HL-60 (cell line): ENCODE measurements around the gene PLA2G6.

Source experiments
- DNase-seq, 2 experiments: peaks; one replicate each; pipeline ENCODE4 v3.0.0-alpha.2; 2010 to 2020; ENCODE audit warnings: low read depth in 1 of 2, low spot score in 1 of 2
- H3K27ac ChIP-seq: fragments of 250-450 bp; sonication (Bioruptor Pico); replicated peaks from 2 replicates; pipeline ENCODE4 v1.5.1; 2020; ENCODE audit warnings: mild to moderate bottlenecking, moderate library complexity
- H3K27me3 ChIP-seq: fragments of 250-450 bp; sonication (Bioruptor Pico); 2 replicates; pipeline ENCODE4 v1.5.1; 2021; ENCODE audit warnings: mild to moderate bottlenecking, moderate library complexity; ENCODE audit not compliant: insufficient read depth, poor library complexity, severe bottlenecking
- H3K4me3 ChIP-seq: replicated peaks from 2 replicates; pipeline ENCODE4 v1.5.1; 2011; ENCODE audit warnings: mild to moderate bottlenecking, control low read depth, low read length; ENCODE audit not compliant: insufficient read depth
- GABPA ChIP-seq: IDR thresholded peaks from 2 replicates; pipeline ENCODE4 v1.6.1; 2012; ENCODE audit warnings: low read depth
- POLR2AphosphoS5 ChIP-seq: IDR thresholded peaks from 2 replicates; pipeline ENCODE4 v1.6.1; 2012; ENCODE audit warnings: low read depth
- SPI1 ChIP-seq: IDR thresholded peaks from 2 replicates; pipeline ENCODE4 v1.6.1; 2012; ENCODE audit warnings: low read depth, mild to moderate bottlenecking, borderline replicate concordance
- TF ChIP-seq, protein P1 (sequence below): IDR thresholded peaks from 2 replicates; pipeline ENCODE4 v1.6.1; 2012; ENCODE audit warnings: low read depth; ENCODE audit not compliant: insufficient replicate concordance
- TF ChIP-seq, protein P2 (sequence below): IDR thresholded peaks from one replicate; pipeline ENCODE4 v1.5.1; 2011; ENCODE audit warnings: low read length, control low read depth, inconsistent platforms; ENCODE audit not compliant: insufficient read depth

PLA2G6 gene

DNA sequence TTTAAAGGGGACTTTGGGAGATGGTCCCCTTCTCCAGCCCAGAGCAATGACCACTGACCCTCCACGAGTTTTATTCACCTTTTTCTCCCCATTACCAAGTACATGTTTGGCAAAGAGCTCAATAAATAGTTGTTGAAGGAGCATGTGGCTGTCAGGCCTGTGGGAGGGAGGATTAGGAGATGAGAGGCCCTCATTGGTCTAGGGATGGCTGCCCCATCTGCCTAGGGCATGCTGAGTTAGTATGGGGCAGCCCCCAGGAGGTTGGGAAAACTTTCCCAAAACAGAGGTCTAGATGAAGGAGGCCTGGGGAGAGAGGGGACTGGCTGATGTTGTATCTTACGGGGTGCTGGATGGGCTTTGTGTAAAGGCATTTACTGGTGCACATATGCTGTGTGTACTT is 30.8 kb upstream of the PLA2G6 start:
- no peak for DNase-seq
- Histone ChIP-seq H3K4me3 (no peak overlapping the region), H3K27ac (no peak overlapping the region), H3K27me3 (no peaks in the 10 kb centered on the region)
- TF ChIP-seq SPI1: no peak
- TF ChIP-seq GABPA: no peak
- TF ChIP-seq, protein P1, sequence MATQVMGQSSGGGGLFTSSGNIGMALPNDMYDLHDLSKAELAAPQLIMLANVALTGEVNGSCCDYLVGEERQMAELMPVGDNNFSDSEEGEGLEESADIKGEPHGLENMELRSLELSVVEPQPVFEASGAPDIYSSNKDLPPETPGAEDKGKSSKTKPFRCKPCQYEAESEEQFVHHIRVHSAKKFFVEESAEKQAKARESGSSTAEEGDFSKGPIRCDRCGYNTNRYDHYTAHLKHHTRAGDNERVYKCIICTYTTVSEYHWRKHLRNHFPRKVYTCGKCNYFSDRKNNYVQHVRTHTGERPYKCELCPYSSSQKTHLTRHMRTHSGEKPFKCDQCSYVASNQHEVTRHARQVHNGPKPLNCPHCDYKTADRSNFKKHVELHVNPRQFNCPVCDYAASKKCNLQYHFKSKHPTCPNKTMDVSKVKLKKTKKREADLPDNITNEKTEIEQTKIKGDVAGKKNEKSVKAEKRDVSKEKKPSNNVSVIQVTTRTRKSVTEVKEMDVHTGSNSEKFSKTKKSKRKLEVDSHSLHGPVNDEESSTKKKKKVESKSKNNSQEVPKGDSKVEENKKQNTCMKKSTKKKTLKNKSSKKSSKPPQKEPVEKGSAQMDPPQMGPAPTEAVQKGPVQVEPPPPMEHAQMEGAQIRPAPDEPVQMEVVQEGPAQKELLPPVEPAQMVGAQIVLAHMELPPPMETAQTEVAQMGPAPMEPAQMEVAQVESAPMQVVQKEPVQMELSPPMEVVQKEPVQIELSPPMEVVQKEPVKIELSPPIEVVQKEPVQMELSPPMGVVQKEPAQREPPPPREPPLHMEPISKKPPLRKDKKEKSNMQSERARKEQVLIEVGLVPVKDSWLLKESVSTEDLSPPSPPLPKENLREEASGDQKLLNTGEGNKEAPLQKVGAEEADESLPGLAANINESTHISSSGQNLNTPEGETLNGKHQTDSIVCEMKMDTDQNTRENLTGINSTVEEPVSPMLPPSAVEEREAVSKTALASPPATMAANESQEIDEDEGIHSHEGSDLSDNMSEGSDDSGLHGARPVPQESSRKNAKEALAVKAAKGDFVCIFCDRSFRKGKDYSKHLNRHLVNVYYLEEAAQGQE: no peak
- TF ChIP-seq POLR2AphosphoS5: no peak
- TF ChIP-seq, protein P2, sequence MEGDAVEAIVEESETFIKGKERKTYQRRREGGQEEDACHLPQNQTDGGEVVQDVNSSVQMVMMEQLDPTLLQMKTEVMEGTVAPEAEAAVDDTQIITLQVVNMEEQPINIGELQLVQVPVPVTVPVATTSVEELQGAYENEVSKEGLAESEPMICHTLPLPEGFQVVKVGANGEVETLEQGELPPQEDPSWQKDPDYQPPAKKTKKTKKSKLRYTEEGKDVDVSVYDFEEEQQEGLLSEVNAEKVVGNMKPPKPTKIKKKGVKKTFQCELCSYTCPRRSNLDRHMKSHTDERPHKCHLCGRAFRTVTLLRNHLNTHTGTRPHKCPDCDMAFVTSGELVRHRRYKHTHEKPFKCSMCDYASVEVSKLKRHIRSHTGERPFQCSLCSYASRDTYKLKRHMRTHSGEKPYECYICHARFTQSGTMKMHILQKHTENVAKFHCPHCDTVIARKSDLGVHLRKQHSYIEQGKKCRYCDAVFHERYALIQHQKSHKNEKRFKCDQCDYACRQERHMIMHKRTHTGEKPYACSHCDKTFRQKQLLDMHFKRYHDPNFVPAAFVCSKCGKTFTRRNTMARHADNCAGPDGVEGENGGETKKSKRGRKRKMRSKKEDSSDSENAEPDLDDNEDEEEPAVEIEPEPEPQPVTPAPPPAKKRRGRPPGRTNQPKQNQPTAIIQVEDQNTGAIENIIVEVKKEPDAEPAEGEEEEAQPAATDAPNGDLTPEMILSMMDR: no peak

- no peak for DNase-seq
- no peak overlapping the region for H3K4me3 ChIP-seq
- H3K27me3 ChIP-seq: no peaks in the 10 kb centered on the region
- no peak overlapping the region for H3K27ac ChIP-seq
- TF ChIP-seq, protein P2: no peak
- TF ChIP-seq SPI1 (no peak), GABPA (no peak)
Measured at GRCh38 chr22:38211556-38211955, 29.9 kb upstream of the PLA2G6 start.

- Histone ChIP-seq H3K4me3 (no peak overlapping the region), H3K27me3 (no peaks in the 10 kb centered on the region), H3K27ac (no peak overlapping the region)
- no peak for TF ChIP-seq POLR2AphosphoS5
- TF ChIP-seq, protein P2: no peak
- no peak for TF ChIP-seq SPI1
- TF ChIP-seq, protein P1: no peak
- TF ChIP-seq GABPA: no peak
- no peak for DNase-seq
Measured at GRCh38 chr22:38208551-38208968, 26.9 kb upstream of the PLA2G6 start.

DNA sequence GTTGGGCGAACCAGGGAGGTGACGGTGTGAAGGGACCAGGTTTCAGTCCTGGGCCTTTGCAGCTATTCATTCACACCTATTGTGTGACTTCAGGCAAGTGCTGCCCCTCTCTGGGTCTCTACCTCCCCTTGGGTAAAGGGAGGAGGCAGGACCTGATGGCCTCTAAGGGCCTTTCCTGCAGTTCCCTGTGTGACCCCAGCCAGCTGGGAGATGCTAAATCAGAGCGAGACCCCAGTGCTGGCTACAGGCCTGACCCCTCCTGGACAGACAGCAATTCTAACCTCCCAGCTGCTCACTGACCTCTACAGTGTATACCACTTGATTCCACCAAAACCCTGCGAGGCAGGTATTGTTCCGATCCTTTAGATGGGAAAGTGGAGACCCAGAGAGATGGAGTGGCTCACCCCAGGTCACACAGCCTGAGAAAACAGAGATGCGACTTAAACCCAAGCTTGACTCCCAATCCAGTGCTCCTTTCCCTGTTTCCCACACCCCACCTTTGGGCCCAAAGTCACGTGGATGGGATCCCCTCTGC is 26.3 kb upstream of the PLA2G6 start:
- no peak for TF ChIP-seq GABPA
- TF ChIP-seq, protein P2: no peak
- TF ChIP-seq, protein P1: no peak
- no peak for TF ChIP-seq SPI1
- TF ChIP-seq POLR2AphosphoS5: no peak

More for the DNA sequence above, 26.3 kb upstream of the PLA2G6 start:
- Histone ChIP-seq H3K4me3 (no peak overlapping the region), H3K27me3 (no peaks in the 10 kb centered on the region), H3K27ac (no peak overlapping the region)
- DNase-seq: no peak
